Parathyroid adenoma (tissue), 2 donors: ENCODE data around the gene ELMOD2.
"Not testable (repeated sequence)": the region's sequence is repeated elsewhere in the genome, so short reads cannot be mapped to it uniquely, and the experiment has no call there.

ENCODE experiments used
- H2AFZ ChIP-seq: fragments of 300-600 bp; sonication (generic); one replicate; pipeline ENCODE4 v1.7.0; 2017; ENCODE audit warnings: antibody characterized with exemption, mild to moderate bottlenecking
- H3K27ac ChIP-seq: fragments of 300-600 bp; sonication (generic); one replicate; pipeline ENCODE4 v1.7.0; 2017
- H3K27me3 ChIP-seq: fragments of 300-600 bp; sonication (generic); one replicate; pipeline ENCODE4 v1.7.0; 2017; ENCODE audit warnings: low read length; ENCODE audit not compliant: control insufficient read depth, insufficient read depth
- H3K36me3 ChIP-seq: fragments of 300-600 bp; sonication (generic); one replicate; pipeline ENCODE4 v1.7.0; 2017; ENCODE audit warnings: low read length; ENCODE audit not compliant: control insufficient read depth, insufficient read depth
- H3K4me1 ChIP-seq: fragments of 300-600 bp; sonication (generic); one replicate; pipeline ENCODE4 v1.7.0; 2017; ENCODE audit warnings: control low read depth
- H3K4me2 ChIP-seq: fragments of 300-600 bp; sonication (generic); one replicate; pipeline ENCODE4 v1.7.0; 2017; ENCODE audit warnings: low read length
- H3K4me3 ChIP-seq: fragments of 300-600 bp; sonication (generic); one replicate; pipeline ENCODE4 v1.7.0; 2017; ENCODE audit warnings: low read depth, low read length
- H3K79me2 ChIP-seq: fragments of 300-600 bp; sonication (generic); one replicate; pipeline ENCODE4 v1.7.0; 2017; ENCODE audit warnings: control low read depth
- H3K9ac ChIP-seq: fragments of 300-600 bp; sonication (generic); one replicate; pipeline ENCODE4 v1.7.0; 2017; ENCODE audit warnings: mild to moderate bottlenecking
- H3K9me3 ChIP-seq: fragments of 300-600 bp; sonication (generic); one replicate; pipeline ENCODE4 v1.7.0; 2017; ENCODE audit warnings: low read length; ENCODE audit not compliant: control insufficient read depth
- CTCF ChIP-seq: fragments of 300-600 bp; sonication (generic); IDR thresholded peaks from one replicate; pipeline ENCODE4 v1.7.0; 2017; ENCODE audit warnings: antibody characterized with exemption, mild to moderate bottlenecking
- donor health status: primary hyperparathyroidism.

The ELMOD2 gene

GRCh38 chr4:140497747-140498636 is 26.0 kb upstream of the ELMOD2 start, which contains the start of gene MGAT4D:
TSS of gene MGAT4D (minus strand) at chr4:140498293. CDS start at chr4:140498222, 71 bp downstream.
- H3K4me2 ChIP-seq, result peak within 1 kb of the TSS; percentile 57
- no peaks in the 10 kb centered on the region for H3K4me1 ChIP-seq
- TF ChIP-seq CTCF, result no peak
- peak within 1 kb of the TSS; percentile 58 for H2AFZ ChIP-seq
- no peaks in the 10 kb centered on the region for H3K36me3 ChIP-seq
- H3K9ac ChIP-seq, result no peak within 1 kb of the TSS
- no peak within 1 kb of the TSS for H3K27ac ChIP-seq
- H3K4me3 ChIP-seq, result no peak within 1 kb of the TSS
- no peaks in the 10 kb centered on the region for H3K79me2 ChIP-seq
- H3K27me3 ChIP-seq, result no peaks in the 10 kb centered on the region
- no peaks in the 10 kb centered on the region for H3K9me3 ChIP-seq

DNA sequence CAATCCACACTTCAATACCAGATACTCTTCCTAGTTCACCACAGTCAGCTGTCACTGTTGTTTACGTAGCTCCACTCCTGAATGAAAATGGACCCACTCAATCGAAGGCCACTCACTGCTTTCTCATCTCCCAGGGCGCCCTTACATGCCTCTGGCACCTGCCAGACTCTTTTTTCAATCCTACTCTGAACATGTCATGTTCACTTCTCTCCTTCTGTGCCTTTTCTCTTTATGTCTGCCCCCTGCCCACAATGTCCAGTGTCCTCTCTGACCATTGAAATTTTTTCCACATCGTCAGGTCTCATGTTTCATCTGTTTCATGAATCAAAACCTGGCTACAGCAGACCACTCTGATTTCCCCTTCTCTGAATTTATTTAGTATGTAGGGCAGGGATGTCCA is 24.6 kb upstream of the ELMOD2 start:
- H3K27me3 ChIP-seq, result no peaks in the 10 kb centered on the region

DNA sequence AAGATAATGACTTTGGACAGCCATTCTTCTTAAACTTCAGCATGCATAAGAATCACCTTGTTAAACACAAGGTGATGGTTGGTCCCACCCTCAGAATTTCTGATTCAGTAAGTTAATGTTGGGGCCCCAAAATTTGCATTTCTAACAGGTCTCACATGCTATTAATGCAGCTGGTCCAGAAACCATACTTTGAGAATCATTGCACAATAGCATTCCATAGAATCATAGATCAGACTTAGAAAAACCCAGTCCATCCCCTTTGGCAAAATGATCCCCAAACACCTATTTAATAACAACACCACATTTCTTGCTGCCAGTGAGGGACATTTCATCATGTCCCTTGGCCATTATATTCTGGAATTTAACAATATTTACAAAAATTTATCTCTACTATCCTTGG is 19.7 kb upstream of the ELMOD2 start:
- Histone ChIP-seq H3K27me3 (no peaks in the 10 kb centered on the region), H3K79me2 (no peaks in the 10 kb centered on the region), H3K36me3 (no peaks in the 10 kb centered on the region), H2AFZ (no peak overlapping the region), H3K27ac (no peak overlapping the region), H3K9ac (no peak overlapping the region), H3K4me2 (no peak overlapping the region), H3K4me3 (no peak overlapping the region), H3K4me1 (no peaks in the 10 kb centered on the region), H3K9me3 (no peaks in the 10 kb centered on the region)
- TF ChIP-seq CTCF, result no peak

More for the DNA sequence above, 24.6 kb upstream of the ELMOD2 start:
- Histone ChIP-seq H3K4me1 (no peaks in the 10 kb centered on the region), H3K4me3 (no peak overlapping the region), H3K4me2 (no peak overlapping the region), H3K27ac (no peak overlapping the region), H3K79me2 (no peaks in the 10 kb centered on the region), H3K9me3 (no peaks in the 10 kb centered on the region), H2AFZ (no peak overlapping the region), H3K36me3 (no peaks in the 10 kb centered on the region), H3K9ac (no peak overlapping the region)
- TF ChIP-seq CTCF, result no peak

DNA sequence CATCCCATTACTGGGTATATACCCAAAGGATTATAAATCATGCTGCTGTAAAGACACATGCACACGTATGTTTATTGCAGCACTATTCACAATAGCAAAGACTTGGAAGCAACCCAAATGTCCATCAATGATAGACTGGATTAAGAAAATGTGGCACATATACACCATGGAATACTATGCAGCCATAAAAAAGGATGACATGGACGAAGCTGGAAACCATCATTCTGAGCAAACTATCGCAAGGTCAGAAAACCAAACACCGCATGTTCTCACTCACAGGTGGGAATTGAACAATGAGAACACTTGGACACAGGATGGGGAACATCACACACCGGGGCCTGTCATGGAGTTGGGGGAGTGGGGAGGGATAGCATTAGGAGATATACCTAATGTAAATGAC is 10.2 kb upstream of the ELMOD2 start:
- H3K27me3 ChIP-seq, H2AFZ ChIP-seq, H3K36me3 ChIP-seq, H3K27ac ChIP-seq, H3K4me2 ChIP-seq, H3K79me2 ChIP-seq, H3K4me1 ChIP-seq, H3K9me3 ChIP-seq, H3K4me3 ChIP-seq, H3K9ac ChIP-seq: not testable (repeated sequence)

- no peaks in the 10 kb centered on the region for H3K4me1 ChIP-seq
- H3K79me2 ChIP-seq, result no peaks in the 10 kb centered on the region
- no peak for TF ChIP-seq CTCF
- no peak overlapping the region for H3K27ac ChIP-seq
- H3K4me2 ChIP-seq, result no peak overlapping the region
- no peak overlapping the region for H3K4me3 ChIP-seq
- no peaks in the 10 kb centered on the region for H3K27me3 ChIP-seq
- H2AFZ ChIP-seq, result no peak overlapping the region
- no peaks in the 10 kb centered on the region for H3K36me3 ChIP-seq
- no peaks in the 10 kb centered on the region for H3K9me3 ChIP-seq
- no peak overlapping the region for H3K9ac ChIP-seq
Measured at GRCh38 chr4:140515423-140515822, 8.5 kb upstream of the ELMOD2 start.
